GM12878 (cell line): ENCODE data around the gene DDIT4. TPM values are rescaled to one million over a fixed set of nuclear protein-coding genes. Genes with fewer than 3 reads are reported as not detected.

ENCODE experiments used
- BMI1 ChIP-seq: fragments of 450-650 bp; IDR thresholded peaks from 2 replicates; pipeline ENCODE4 v1.6.1; 2016; ENCODE audit warnings: mild to moderate bottlenecking, moderate library complexity, borderline replicate concordance
- JUNB ChIP-seq: IDR thresholded peaks from 2 replicates; pipeline ENCODE4 v1.6.1; 2016; ENCODE audit warnings: antibody characterized with exemption, mild to moderate bottlenecking
- NKRF ChIP-seq: fragments of 450-650 bp; conservative IDR thresholded peaks from 2 replicates; pipeline ENCODE4 v1.6.1; 2017; ENCODE audit warnings: mild to moderate bottlenecking, moderate library complexity
- NR2C2 ChIP-seq: IDR thresholded peaks from 2 replicates; pipeline ENCODE4 v1.6.1; 2011; ENCODE audit warnings: borderline replicate concordance, low read depth; ENCODE audit not compliant: control insufficient read depth, insufficient read length
- PAX5 ChIP-seq: IDR thresholded peaks from 2 replicates; pipeline ENCODE4 v1.6.1; 2011; ENCODE audit warnings: low read depth, low read length, borderline replicate concordance
- POLR2AphosphoS5 ChIP-seq: IDR thresholded peaks from 2 replicates; pipeline ENCODE4 v1.6.1; 2011; ENCODE audit warnings: mild to moderate bottlenecking, low read length, inconsistent platforms
- TCF3 ChIP-seq: IDR thresholded peaks from 2 replicates; pipeline ENCODE4 v1.6.1; 2012; ENCODE audit warnings: low read depth, mild to moderate bottlenecking, low read length, borderline replicate concordance; ENCODE audit not compliant: insufficient read depth
- ZNF207 ChIP-seq: fragments of 450-650 bp; IDR thresholded peaks from 2 replicates; pipeline ENCODE4 v1.6.1; 2014; ENCODE audit warnings: antibody characterized with exemption, mild to moderate bottlenecking, borderline replicate concordance
- ZNF274 ChIP-seq: IDR thresholded peaks from one replicate; pipeline ENCODE4 v1.8.0; 2011; ENCODE audit not compliant: insufficient read length, insufficient read depth
- ZNF592 ChIP-seq: fragments of 450-650 bp; IDR thresholded peaks from 2 replicates; pipeline ENCODE4 v1.6.1; 2017; ENCODE audit warnings: mild to moderate bottlenecking, moderate library complexity
- ZNF622 ChIP-seq: fragments of 450-650 bp; IDR thresholded peaks from 2 replicates; pipeline ENCODE4 v1.6.1; 2017; ENCODE audit warnings: mild to moderate bottlenecking, inconsistent platforms
- polyA plus RNA-seq, 11 experiments: library from polyadenylated mRNA; depleted of rRNA in 4 of 11; unstranded in 6 of 11; stranded (reverse) in 5 of 11; fragments of >200 nt; fragmentation: Nextera tagmentation in 4 of 11; fragmentation: Illumina TruSeq in 1 of 11; extraction: Ambion mirVana in 4 of 11; extraction: Trizol in 1 of 11; gene quantifications; 1 replicate in 1 of 11; 2 replicates in 10 of 11; pipeline versions ENCODE4 v1.2.1 to v1.2.3, GENCODE V29; 2011 to 2016; ENCODE audit warnings: inconsistent platforms in 2 of 11, missing spikeins in 2 of 11, low read depth in 1 of 11
- total RNA-seq, 4 experiments: library from RNA; depleted of rRNA in 3 of 4; stranded (reverse); fragments of >200 nt in 3 of 4; fragmentation: Illumina TruSeq in 1 of 4; extraction: Trizol in 1 of 4; gene quantifications; 2 replicates each; pipeline versions ENCODE4 v1.2.1 to v1.2.3, GENCODE V29; 2013 to 2021
- TF ChIP-seq, protein P1 (sequence below): IDR thresholded peaks from 2 replicates; pipeline ENCODE4 v1.6.1; 2012; ENCODE audit warnings: low read depth, low read length, improper control_type of control experiment
- TF ChIP-seq, protein P2 (sequence below): IDR thresholded peaks from 2 replicates; pipeline ENCODE4 v1.6.1; 2012; ENCODE audit warnings: improper control_type of control experiment, low read depth, low read length; ENCODE audit not compliant: insufficient replicate concordance
- TF ChIP-seq, protein P3 (sequence below): fragments of 450-650 bp; IDR thresholded peaks from 2 replicates; pipeline ENCODE4 v1.6.1; 2017; ENCODE audit warnings: low read depth, mild to moderate bottlenecking, moderate library complexity

The DDIT4 gene
- total and polyA plus RNA-seq, 10 of the 15 experiments (the other 5 are each of a cell fraction or from before 2014, with no cell fraction given) = 2.1 to 277 (median 183) TPM

- TF ChIP-seq, protein P1, sequence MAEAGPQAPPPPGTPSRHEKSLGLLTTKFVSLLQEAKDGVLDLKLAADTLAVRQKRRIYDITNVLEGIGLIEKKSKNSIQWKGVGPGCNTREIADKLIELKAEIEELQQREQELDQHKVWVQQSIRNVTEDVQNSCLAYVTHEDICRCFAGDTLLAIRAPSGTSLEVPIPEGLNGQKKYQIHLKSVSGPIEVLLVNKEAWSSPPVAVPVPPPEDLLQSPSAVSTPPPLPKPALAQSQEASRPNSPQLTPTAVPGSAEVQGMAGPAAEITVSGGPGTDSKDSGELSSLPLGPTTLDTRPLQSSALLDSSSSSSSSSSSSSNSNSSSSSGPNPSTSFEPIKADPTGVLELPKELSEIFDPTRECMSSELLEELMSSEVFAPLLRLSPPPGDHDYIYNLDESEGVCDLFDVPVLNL = no peak
- no peak for TF ChIP-seq NKRF
- TF ChIP-seq, protein P2, sequence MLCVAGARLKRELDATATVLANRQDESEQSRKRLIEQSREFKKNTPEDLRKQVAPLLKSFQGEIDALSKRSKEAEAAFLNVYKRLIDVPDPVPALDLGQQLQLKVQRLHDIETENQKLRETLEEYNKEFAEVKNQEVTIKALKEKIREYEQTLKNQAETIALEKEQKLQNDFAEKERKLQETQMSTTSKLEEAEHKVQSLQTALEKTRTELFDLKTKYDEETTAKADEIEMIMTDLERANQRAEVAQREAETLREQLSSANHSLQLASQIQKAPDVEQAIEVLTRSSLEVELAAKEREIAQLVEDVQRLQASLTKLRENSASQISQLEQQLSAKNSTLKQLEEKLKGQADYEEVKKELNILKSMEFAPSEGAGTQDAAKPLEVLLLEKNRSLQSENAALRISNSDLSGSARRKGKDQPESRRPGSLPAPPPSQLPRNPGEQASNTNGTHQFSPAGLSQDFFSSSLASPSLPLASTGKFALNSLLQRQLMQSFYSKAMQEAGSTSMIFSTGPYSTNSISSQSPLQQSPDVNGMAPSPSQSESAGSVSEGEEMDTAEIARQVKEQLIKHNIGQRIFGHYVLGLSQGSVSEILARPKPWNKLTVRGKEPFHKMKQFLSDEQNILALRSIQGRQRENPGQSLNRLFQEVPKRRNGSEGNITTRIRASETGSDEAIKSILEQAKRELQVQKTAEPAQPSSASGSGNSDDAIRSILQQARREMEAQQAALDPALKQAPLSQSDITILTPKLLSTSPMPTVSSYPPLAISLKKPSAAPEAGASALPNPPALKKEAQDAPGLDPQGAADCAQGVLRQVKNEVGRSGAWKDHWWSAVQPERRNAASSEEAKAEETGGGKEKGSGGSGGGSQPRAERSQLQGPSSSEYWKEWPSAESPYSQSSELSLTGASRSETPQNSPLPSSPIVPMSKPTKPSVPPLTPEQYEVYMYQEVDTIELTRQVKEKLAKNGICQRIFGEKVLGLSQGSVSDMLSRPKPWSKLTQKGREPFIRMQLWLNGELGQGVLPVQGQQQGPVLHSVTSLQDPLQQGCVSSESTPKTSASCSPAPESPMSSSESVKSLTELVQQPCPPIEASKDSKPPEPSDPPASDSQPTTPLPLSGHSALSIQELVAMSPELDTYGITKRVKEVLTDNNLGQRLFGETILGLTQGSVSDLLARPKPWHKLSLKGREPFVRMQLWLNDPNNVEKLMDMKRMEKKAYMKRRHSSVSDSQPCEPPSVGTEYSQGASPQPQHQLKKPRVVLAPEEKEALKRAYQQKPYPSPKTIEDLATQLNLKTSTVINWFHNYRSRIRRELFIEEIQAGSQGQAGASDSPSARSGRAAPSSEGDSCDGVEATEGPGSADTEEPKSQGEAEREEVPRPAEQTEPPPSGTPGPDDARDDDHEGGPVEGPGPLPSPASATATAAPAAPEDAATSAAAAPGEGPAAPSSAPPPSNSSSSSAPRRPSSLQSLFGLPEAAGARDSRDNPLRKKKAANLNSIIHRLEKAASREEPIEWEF = no peak
- TF ChIP-seq NR2C2 = no peak
- TF ChIP-seq ZNF207 = no peak
- 0 out of 2 replicates have a peak, but pooled peaks have one; percentile 31 for TF ChIP-seq ZNF592
- no peak for TF ChIP-seq BMI1
- no peak for TF ChIP-seq JUNB
- TF ChIP-seq TCF3 = no peak
- TF ChIP-seq PAX5 = no peak
- TF ChIP-seq ZNF274 = no peak
- TF ChIP-seq, protein P3, sequence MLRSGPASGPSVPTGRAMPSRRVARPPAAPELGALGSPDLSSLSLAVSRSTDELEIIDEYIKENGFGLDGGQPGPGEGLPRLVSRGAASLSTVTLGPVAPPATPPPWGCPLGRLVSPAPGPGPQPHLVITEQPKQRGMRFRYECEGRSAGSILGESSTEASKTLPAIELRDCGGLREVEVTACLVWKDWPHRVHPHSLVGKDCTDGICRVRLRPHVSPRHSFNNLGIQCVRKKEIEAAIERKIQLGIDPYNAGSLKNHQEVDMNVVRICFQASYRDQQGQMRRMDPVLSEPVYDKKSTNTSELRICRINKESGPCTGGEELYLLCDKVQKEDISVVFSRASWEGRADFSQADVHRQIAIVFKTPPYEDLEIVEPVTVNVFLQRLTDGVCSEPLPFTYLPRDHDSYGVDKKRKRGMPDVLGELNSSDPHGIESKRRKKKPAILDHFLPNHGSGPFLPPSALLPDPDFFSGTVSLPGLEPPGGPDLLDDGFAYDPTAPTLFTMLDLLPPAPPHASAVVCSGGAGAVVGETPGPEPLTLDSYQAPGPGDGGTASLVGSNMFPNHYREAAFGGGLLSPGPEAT = peak; percentile 72
- TF ChIP-seq POLR2AphosphoS5 = 0 out of 2 replicates have a peak, but pooled peaks have one; percentile 12
- TF ChIP-seq ZNF622 = no peak
Measured at GRCh38 chr10:72259491-72260238, 14.1 kb upstream of the DDIT4 start (continued).
